Trophoblast cell (in vitro differentiated cells and primary cell): ENCODE measurements around the gene ANKLE1.
"Not testable (repeated sequence)": the region's sequence is repeated elsewhere in the genome, so short reads cannot be mapped to it uniquely, and the experiment has no call there.

Source experiments
- DNase-seq, 2 donors: peaks; one replicate each; pipeline ENCODE4 v3.0.0-alpha.2; 2016
- H2AFZ ChIP-seq: 2 replicates; pipeline ENCODE4 v1.6.1; 2013; ENCODE audit warnings: low read length, moderate library complexity, mild to moderate bottlenecking; ENCODE audit not compliant: insufficient read depth, poor library complexity
- H2AK5ac ChIP-seq: 2 replicates; pipeline ENCODE4 v1.6.1; 2013; ENCODE audit warnings: mild to moderate bottlenecking, low read length
- H2BK120ac ChIP-seq: 2 replicates; pipeline ENCODE4 v1.6.1; 2013; ENCODE audit warnings: low read length, mild to moderate bottlenecking, moderate library complexity; ENCODE audit not compliant: insufficient read depth, poor library complexity
- H2BK12ac ChIP-seq: 2 replicates; pipeline ENCODE4 v1.6.1; 2013; ENCODE audit warnings: mild to moderate bottlenecking, low read length, moderate library complexity
- H2BK5ac ChIP-seq: 2 replicates; pipeline ENCODE4 v1.6.1; 2013; ENCODE audit warnings: low read length, low read depth, moderate library complexity, mild to moderate bottlenecking; ENCODE audit not compliant: poor library complexity
- H3K14ac ChIP-seq: 2 replicates; pipeline ENCODE4 v1.6.1; 2013; ENCODE audit warnings: mild to moderate bottlenecking, low read length
- H3K18ac ChIP-seq: 2 replicates; pipeline ENCODE4 v1.6.1; 2013; ENCODE audit warnings: mild to moderate bottlenecking, low read length
- H3K23ac ChIP-seq: 2 replicates; pipeline ENCODE4 v1.6.1; 2013; ENCODE audit warnings: low read length
- H3K27ac ChIP-seq: 2 replicates; pipeline ENCODE4 v1.5.1; 2013; ENCODE audit warnings: low read depth, mild to moderate bottlenecking, inconsistent platforms, low read length, moderate library complexity
- H3K27me3 ChIP-seq: 2 replicates; pipeline ENCODE4 v1.6.1; 2013; ENCODE audit warnings: inconsistent platforms, mild to moderate bottlenecking, low read length, moderate library complexity; ENCODE audit not compliant: insufficient read depth
- H3K36me3 ChIP-seq, 2 experiments: 1 replicate in 1 of 2; 2 replicates in 1 of 2; pipeline ENCODE4 v1.6.1; 2013; ENCODE audit warnings: low read length in 2 of 2, mild to moderate bottlenecking in 2 of 2, moderate library complexity in 1 of 2; ENCODE audit not compliant: insufficient read depth in 2 of 2, control insufficient read depth in 1 of 2
- H3K4ac ChIP-seq: 2 replicates; pipeline ENCODE4 v1.6.1; 2013; ENCODE audit warnings: low read depth, mild to moderate bottlenecking, low read length, moderate library complexity
- H3K4me1 ChIP-seq, 2 experiments: 1 replicate in 1 of 2; 2 replicates in 1 of 2; pipeline ENCODE4 v1.6.1; 2013; ENCODE audit warnings: low read length in 2 of 2, mild to moderate bottlenecking in 2 of 2, moderate library complexity in 1 of 2; ENCODE audit not compliant: insufficient read depth in 2 of 2, control insufficient read depth in 1 of 2
- H3K4me2 ChIP-seq: 2 replicates; pipeline ENCODE4 v1.6.1; 2013; ENCODE audit warnings: inconsistent platforms, mild to moderate bottlenecking, low read length, moderate library complexity
- H3K4me3 ChIP-seq: 2 replicates; pipeline ENCODE4 v1.5.1; 2013; ENCODE audit warnings: mild to moderate bottlenecking, low read depth, low read length, inconsistent platforms
- H3K79me1 ChIP-seq: one replicate; pipeline ENCODE4 v1.6.1; 2013; ENCODE audit warnings: low read length
- H3K79me2 ChIP-seq: 2 replicates; pipeline ENCODE4 v1.6.1; 2013; ENCODE audit warnings: low read length, mild to moderate bottlenecking; ENCODE audit not compliant: control insufficient read depth, insufficient read depth, poor library complexity
- H3K9ac ChIP-seq: 2 replicates; pipeline ENCODE4 v1.6.1; 2013; ENCODE audit warnings: mild to moderate bottlenecking, low read length
- H3K9me3 ChIP-seq: 2 replicates; pipeline ENCODE4 v1.6.1; 2013; ENCODE audit warnings: low read depth, mild to moderate bottlenecking, control low read depth, inconsistent platforms, low read length; ENCODE audit not compliant: insufficient read depth
- H4K12ac ChIP-seq: 2 replicates; pipeline ENCODE4 v1.6.1; 2013; ENCODE audit warnings: low read depth, mild to moderate bottlenecking, low read length, moderate library complexity
- H4K8ac ChIP-seq: 2 replicates; pipeline ENCODE4 v1.6.1; 2013; ENCODE audit warnings: low read depth, mild to moderate bottlenecking, low read length, moderate library complexity
- H4K91ac ChIP-seq: one replicate; pipeline ENCODE4 v1.6.1; 2013; ENCODE audit warnings: low read depth, mild to moderate bottlenecking, low read length, moderate library complexity
- WGBS: extraction: QIAGEN DNeasy Blood & Tissue Kit; methylation state at CpG from one replicate; pipeline ENCODE4 v1.1.7; 2013; ENCODE audit warnings: missing lambda C conversion rate; ENCODE audit not compliant: insufficient read length, insufficient coverage; ENCODE audit errors: extremely low coverage; 5-methylcytosine and 5-hydroxymethylcytosine counted together

Gene ANKLE1

GRCh38 chr19:17295551-17295950 lies 13.8 kb downstream of the ANKLE1 start:
- H2AFZ ChIP-seq = not testable (repeated sequence)

GRCh38 chr19:17296273-17296672 lies 14.6 kb downstream of the ANKLE1 start:
- WGBS = no CpG with 5 or more reads among the region's 4 CpGs
- Histone ChIP-seq H2AFZ (no peak overlapping the region), H3K4me3 (no peak overlapping the region), H4K8ac (no peak overlapping the region), H2BK5ac (peak overlapping the region; percentile 19), H3K79me1 (peaks cover 12% of the 10 kb centered on the region), H3K4me2 (no peak overlapping the region), H3K4me1 (peaks cover 4 to 12% of the 10 kb centered on the region in 2 experiments), H2BK12ac (peak overlapping the region; percentile 15), H3K14ac (no peak overlapping the region), H4K12ac (peak overlapping the region; percentile 36), H4K91ac (peak overlapping the region; percentile 65), H3K23ac (no peak overlapping the region), H3K27ac (no peak overlapping the region), H2AK5ac (no peak overlapping the region), H3K4ac (no peak overlapping the region), H3K9me3 (peaks cover 4% of the 10 kb centered on the region), H3K9ac (no peak overlapping the region), H3K27me3 (no peaks in the 10 kb centered on the region), H2BK120ac (peak overlapping the region; percentile 54), H3K18ac (no peak overlapping the region), H3K36me3 (peaks cover 19 to 26% of the 10 kb centered on the region in 2 experiments), H3K79me2 (no peaks in the 10 kb centered on the region)
- DNase-seq = peak; percentile 82 to 87

More at GRCh38 chr19:17295551-17295950, 13.8 kb downstream of the ANKLE1 start:
- H3K18ac ChIP-seq, H4K91ac ChIP-seq, H3K9me3 ChIP-seq, H4K12ac ChIP-seq, H2BK120ac ChIP-seq, H3K4me2 ChIP-seq, H2BK12ac ChIP-seq, H3K27me3 ChIP-seq, H3K9ac ChIP-seq, H3K4ac ChIP-seq, H2BK5ac ChIP-seq, H3K79me2 ChIP-seq, H2AK5ac ChIP-seq, H3K23ac ChIP-seq, H4K8ac ChIP-seq, H3K4me3 ChIP-seq, H3K14ac ChIP-seq, H3K27ac ChIP-seq: not testable (repeated sequence)
- Histone ChIP-seq H3K4me1 (peaks cover 4 to 12% of the 10 kb centered on the region in 2 experiments), H3K79me1 (peaks cover 12% of the 10 kb centered on the region), H3K36me3 (peaks cover 12 to 19% of the 10 kb centered on the region in 2 experiments)
- DNase-seq = peak; percentile 85 to 91
- WGBS = no CpG with 5 or more reads among the region's 6 CpGs

- WGBS = no CpG with 5 or more reads among the region's 6 CpGs
- H3K27me3 ChIP-seq = no peaks in the 10 kb centered on the region
These were observed 15.3 kb downstream of the ANKLE1 start for GRCh38 chr19:17296976-17297375.

GRCh38 chr19:17300992-17301619 lies 19.4 kb downstream of the ANKLE1 start:
- Histone ChIP-seq H2AK5ac (no peak overlapping the region), H3K9ac (no peak overlapping the region), H3K4me1 (peaks cover 16 to 28% of the 10 kb centered on the region in 2 experiments), H3K23ac (no peak overlapping the region), H3K9me3 (no peaks in the 10 kb centered on the region), H4K8ac (no peak overlapping the region), H3K14ac (no peak overlapping the region), H3K18ac (no peak overlapping the region), H3K79me2 (peaks cover 8% of the 10 kb centered on the region), H4K12ac (no peak overlapping the region), H3K4me3 (peak overlapping the region; percentile 21), H2BK5ac (no peak overlapping the region), H3K4ac (no peak overlapping the region), H2BK120ac (no peak overlapping the region), H3K4me2 (no peak overlapping the region), H4K91ac (no peak overlapping the region), H3K27ac (no peak overlapping the region), H3K79me1 (peaks cover 23% of the 10 kb centered on the region), H3K27me3 (no peaks in the 10 kb centered on the region), H2BK12ac (no peak overlapping the region), H2AFZ (no peak overlapping the region), H3K36me3 (peaks cover 11 to 18% of the 10 kb centered on the region in 2 experiments)
- WGBS = no CpG with 5 or more reads among the region's 51 CpGs
- DNase-seq = no peak

More at GRCh38 chr19:17296976-17297375, 15.3 kb downstream of the ANKLE1 start:
- H3K27ac ChIP-seq = no peak overlapping the region
- no peak overlapping the region for H3K9ac ChIP-seq
- H3K79me2 ChIP-seq = no peaks in the 10 kb centered on the region
- H3K9me3 ChIP-seq = peaks cover 4% of the 10 kb centered on the region
- DNase-seq = peak; percentile 92 to 94
- H3K36me3 ChIP-seq = peaks cover 21 to 27% of the 10 kb centered on the region in 2 experiments
- no peak overlapping the region for H2AK5ac ChIP-seq
- H4K91ac ChIP-seq = no peak overlapping the region
- peaks cover 10% of the 10 kb centered on the region for H3K79me1 ChIP-seq
- no peak overlapping the region for H2AFZ ChIP-seq
- no peak overlapping the region for H3K23ac ChIP-seq
- H4K12ac ChIP-seq = no peak overlapping the region
- H2BK5ac ChIP-seq = no peak overlapping the region
- H2BK120ac ChIP-seq = no peak overlapping the region
- no peak overlapping the region for H3K4ac ChIP-seq
- H3K4me2 ChIP-seq = no peak overlapping the region
- H3K4me3 ChIP-seq = no peak overlapping the region
- H3K4me1 ChIP-seq = peaks cover 4 to 11% of the 10 kb centered on the region in 2 experiments
- no peak overlapping the region for H3K14ac ChIP-seq
- no peak overlapping the region for H2BK12ac ChIP-seq
- H3K18ac ChIP-seq = no peak overlapping the region
- H4K8ac ChIP-seq = no peak overlapping the region
